ENCODE measurements around the gene PSMA7.

Gene PSMA7

GRCh38 chr20:62170536-62170935 is 27.3 kb upstream of the PSMA7 start:
- DNase-seq = no peak

DNA sequence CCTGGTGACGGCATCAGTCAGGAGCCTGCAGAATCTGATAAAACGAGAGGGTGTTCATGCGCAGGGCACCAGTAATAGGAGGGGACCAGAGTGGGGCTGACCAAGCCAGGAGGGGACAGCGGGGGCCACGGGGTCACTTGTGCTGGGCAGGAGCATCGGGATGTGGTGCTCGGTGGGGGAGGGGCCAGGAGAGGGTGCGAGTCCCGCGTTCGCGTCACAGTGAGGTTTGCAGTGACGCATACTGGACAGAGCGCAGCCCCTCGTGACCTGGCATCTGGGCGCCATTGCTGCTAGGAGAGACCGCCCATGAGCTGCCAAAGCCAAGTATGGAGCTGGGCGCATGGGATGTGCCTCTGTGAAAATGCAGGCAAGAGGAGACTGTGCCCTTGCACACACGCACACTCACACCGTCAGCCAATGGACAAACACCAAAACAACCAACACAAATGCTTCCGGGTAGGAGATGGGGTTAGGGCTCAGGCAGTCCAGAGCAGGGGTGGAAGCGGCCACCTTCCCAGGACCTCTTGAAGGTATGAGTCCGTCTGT is 25.8 kb upstream of the PSMA7 start:
- no peak for DNase-seq

- DNase-seq = no peak
These were observed 24.9 kb upstream of the PSMA7 start for GRCh38 chr20:62168061-62168460.

DNA sequence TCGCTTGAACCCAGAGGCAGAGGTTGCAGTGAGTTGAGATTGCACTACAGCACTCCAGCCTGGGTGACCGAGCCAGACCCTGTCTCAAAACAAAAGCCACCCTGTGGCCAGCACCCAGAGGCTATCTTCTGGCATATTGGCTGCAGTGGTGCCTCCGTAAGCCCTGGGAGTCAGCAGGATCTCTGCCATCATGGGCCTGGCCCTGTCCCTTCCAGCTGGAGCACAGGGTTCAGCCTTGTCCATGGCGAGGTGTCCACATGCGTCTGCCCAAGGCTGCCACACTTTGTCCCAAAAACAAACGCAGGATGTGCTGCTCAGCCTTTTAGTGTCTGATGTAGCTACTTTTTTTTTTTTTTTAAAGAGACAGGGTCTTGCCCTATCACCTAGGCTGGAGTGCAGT is 24.3 kb upstream of the PSMA7 start:
- no peak for DNase-seq

DNA sequence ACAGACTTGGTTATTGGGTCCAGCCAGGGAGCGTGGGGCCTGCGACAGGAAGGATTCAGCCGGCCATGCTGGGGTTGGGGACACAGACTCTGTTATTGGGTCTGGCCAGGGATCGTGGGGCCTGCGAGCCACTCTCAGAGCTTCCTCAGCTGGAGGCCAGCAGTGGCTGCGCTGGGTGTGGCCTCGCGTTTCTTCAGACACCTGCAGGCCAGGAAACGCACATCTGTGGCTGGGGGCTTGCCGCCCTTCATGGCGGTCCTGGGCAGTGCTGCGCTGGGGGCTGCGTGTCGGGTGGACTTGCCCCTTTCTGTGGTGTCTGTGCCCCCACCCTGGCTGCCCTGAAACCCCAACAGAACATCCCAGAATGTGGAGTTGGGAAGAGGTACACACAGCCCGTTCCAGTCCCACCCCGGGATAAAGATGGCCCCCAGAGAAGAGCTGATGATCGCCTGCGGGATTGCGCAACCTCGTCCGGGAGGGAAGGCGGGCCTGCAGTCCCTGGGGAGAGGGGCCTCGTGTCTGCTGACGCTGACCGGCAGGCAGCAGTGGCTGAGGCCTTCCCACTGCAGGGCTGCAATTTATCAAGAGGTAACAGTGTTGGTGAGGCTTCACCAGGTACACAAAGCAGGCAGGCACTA is 22.7 kb upstream of the PSMA7 start:
- DNase-seq = no peak

- DNase-seq = no peak
These were observed 21.9 kb upstream of the PSMA7 start for GRCh38 chr20:62164879-62165761.

GRCh38 chr20:62163986-62164762 is 21.0 kb upstream of the PSMA7 start:
- DNase-seq = no peak

DNA sequence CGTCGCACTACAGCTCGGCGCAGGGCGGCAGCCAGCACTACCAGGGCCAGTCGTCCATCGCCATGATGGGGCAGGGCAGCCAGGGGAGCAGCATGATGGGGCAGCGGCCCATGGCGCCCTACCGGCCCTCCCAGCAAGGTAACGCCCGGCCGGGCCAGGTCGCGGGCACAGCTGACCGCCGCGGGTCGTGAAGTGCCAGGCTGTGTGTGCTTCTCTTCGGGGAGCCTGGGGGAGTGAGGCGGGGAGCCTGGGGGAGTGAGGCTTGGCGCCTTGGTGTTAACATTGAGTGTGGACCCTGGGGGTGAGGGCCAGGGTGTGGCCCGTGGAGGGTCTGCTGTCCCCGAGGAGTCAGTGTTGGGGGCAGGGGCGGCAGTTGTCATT is 20.3 kb upstream of the PSMA7 start:
- no peak for DNase-seq

GRCh38 chr20:62162765-62163484 is 19.7 kb upstream of the PSMA7 start:
- no peak for DNase-seq

DNA sequence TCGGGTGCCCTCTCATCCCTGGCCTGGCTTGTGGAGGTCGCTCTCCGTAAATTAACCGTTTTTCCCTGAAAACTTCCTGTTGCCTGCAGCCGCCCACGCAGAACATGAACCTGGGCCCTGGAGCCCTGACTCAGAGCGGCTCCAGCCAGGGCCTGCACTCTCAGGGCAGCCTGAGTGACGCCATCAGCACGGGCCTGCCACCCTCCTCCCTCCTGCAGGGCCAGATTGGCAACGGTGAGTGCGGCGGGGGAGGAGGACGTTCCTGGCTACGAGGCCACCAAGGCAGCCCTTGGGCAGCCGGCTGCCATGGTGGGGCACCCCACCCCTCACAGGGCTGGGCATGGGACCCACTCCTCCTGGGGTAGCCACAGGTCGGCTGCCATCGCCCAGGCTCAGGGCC is 18.2 kb upstream of the PSMA7 start:
- DNase-seq = no peak

- no peak for DNase-seq
These were observed 17.7 kb upstream of the PSMA7 start for GRCh38 chr20:62160876-62161275.

DNA sequence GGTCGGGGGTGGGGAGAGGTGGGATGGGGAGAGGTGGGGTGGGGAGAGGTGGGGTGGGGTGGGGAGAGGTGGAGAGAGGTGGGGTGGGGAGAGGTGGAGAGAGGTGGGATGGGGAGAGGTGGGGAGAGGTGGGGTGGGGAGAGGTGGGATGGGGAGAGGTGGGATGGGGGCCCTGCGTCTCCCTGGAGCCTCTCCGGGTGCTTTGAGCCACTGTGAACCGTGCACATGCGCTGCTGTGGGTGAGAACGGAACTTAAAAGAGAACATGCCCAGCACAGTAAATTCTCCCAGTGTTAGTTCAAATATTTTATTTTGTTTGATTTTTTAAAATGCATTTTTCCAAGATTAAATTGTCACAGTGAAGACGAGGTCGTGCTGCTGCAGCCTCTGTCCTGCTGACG is 17.1 kb upstream of the PSMA7 start:
- DNase-seq = no peak

- no peak for DNase-seq
These were observed 16.6 kb upstream of the PSMA7 start for GRCh38 chr20:62159839-62160238.

GRCh38 chr20:62159052-62159451 is 15.9 kb upstream of the PSMA7 start:
- no peak for DNase-seq

GRCh38 chr20:62158541-62158940 is 15.3 kb upstream of the PSMA7 start:
- no peak for DNase-seq

DNA sequence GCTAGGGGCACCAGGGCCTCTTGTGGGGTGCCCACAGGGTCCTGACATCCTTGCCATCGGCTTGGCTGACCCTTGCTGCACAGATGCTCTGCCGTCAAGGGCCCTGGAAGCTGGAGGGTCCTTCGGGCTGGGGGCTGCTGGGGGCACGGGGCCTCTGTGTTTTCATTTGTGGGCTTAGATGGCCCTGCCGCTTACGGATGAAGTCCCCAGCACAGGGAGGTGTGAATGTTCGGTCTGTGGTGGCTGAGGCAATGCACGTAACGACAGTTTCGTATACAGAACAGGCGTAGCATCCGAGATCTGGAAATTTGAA is 14.8 kb upstream of the PSMA7 start:
- DNase-seq = no peak

DNA sequence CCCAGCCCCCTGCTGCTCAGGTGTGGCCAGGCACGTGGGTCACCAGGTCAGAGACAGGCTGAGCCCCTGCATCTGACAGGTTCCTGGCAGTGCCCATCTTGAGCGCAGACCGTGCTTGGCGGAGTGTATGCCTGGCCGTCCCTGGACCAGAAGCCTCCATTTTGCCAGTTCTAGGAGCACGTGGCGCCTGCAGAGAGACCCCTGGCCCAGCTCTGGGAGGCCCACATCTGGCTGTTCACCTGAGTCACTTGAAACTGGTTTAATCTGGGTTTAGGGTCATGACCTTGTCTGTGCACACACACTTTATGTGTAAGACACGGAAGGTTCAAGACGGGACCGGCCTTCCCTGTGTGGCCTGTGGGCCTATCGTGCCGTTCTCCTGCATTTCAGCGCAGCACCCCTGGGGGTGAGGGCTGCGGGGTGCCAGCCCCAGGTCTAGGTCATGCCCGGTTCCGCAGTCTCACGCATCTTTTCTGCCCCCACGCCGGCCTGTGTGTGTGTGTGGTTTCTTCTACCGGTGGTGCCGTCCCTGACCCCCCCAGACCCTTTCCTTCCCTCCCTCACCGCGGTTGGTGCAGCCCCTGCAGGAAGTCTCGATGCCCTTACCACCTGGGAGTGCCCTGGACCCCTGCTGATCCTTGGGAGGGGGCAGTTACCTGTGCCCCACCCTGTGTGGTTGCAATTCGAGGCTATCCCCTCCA is 14.3 kb upstream of the PSMA7 start:
- DNase-seq = no peak

DNA sequence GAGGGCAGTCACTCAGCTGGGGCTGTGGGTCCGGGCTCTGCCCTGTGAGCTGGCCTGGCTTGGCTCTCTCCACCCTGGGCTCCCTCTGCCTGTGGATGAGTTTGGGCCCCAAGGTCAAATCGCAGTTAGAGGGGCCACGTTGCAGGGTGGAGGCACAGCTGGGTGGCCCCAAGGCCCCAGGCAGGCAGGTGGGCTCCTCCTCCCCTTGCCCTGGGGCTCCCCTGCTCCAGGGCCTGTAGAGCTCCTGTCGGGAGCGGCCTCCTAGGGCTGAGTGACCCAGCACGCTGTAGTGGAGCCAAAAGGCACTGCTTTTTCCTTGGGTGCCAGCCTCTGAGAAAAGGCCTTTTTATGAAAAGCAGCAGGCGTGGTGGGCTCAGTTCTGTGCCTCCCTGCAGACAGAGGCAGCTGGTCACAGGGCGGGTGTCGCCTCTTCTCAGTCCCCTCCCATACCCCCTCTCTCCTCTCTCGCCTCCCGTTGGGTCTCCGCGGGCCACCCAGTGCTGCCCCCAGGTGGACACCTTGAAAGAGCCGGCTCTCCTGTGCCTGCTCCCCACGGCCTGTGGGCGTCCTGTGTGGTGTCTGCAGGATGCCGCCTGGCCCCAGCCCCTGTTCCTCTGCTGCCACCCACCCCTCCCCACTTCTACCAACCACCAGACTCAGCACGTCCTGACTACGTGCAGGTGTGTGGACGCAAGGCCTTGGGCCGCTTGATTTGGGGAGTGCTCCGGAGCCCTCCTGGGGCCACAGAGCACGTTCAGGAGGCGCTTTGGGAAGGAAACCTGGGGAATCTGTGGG is 13.6 kb upstream of the PSMA7 start:
- peak; percentile 28 for DNase-seq

DNA sequence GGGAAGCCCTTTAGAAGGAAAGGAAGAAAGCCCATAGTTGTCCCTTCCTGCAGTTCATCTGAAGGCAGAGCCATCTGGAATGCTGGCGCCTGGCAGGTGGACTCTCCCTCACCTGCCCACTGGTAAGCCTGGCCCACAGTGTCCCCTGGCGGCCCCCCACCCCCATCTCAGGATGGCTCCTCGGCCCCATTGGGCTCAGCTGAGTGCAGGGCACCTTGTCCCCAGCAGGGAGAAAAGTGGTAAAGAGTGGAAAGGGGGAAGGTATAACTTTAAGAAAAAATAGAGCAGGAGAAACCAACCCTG is 13.0 kb upstream of the PSMA7 start:
- no peak for DNase-seq

GRCh38 chr20:62155428-62156253 is 12.4 kb upstream of the PSMA7 start:
- no peak for DNase-seq

- no peak for DNase-seq
These were observed 8.7 kb upstream of the PSMA7 start for GRCh38 chr20:62151835-62152364.

Data from NCI-H1436 (cell line).